Panc1 (cell line): Measurements from ENCODE around the gene SPA17.

Experiments used
- CTCF ChIP-seq: fragments of 450-650 bp; IDR thresholded peaks from 2 replicates; pipeline ENCODE4 v1.5.1; 2017; ENCODE audit warnings: mild to moderate bottlenecking
- POLR2AphosphoS5 ChIP-seq: IDR thresholded peaks from 2 replicates; pipeline ENCODE4 v1.6.1; 2012; ENCODE audit warnings: mild to moderate bottlenecking, low read depth, low read length, moderate library complexity
- REST ChIP-seq, 2 experiments: IDR thresholded peaks; 2 replicates each; pipeline ENCODE4 v1.6.1; 2011 to 2012; ENCODE audit warnings: low read depth in 2 of 2, control low read depth in 1 of 2, low read length in 1 of 2, mild to moderate bottlenecking in 1 of 2, moderate library complexity in 1 of 2; ENCODE audit not compliant: insufficient read depth in 1 of 2
- TCF7L2 ChIP-seq: IDR thresholded peaks from 2 replicates; pipeline ENCODE4 v1.6.1; 2011; ENCODE audit warnings: mild to moderate bottlenecking, low read depth, low read length, inconsistent platforms

- TF ChIP-seq CTCF (no peak), POLR2AphosphoS5 (no peak), REST (IDR thresholded peaks at IDR 0.05; ENCODE audit: insufficient read depth in 1 of 2, low read depth in 2 of 2, low read length in 1 of 2) (no peak), TCF7L2 (no peak)
These were observed 16.7 kb upstream of the SPA17 start for GRCh38 chr11:124656774-124657630.
